Peyer's patch (tissue), 4 donors: Measurements from ENCODE around the gene SYS1. TPM values are rescaled to one million over a fixed set of nuclear protein-coding genes. Genes with fewer than 3 reads are reported as not detected.

Experiments used
- DNase-seq, 3 donors: peaks; one replicate each; pipeline ENCODE4 v3.0.0-alpha.2; 2017 to 2019
- H3K27ac ChIP-seq, 4 donors: fragments of 200-600 bp; sonication (generic); one replicate each; pipeline ENCODE4 v1.5.1; 2016 to 2019
- H3K27me3 ChIP-seq, 2 donors: fragments of 200-600 bp; sonication (generic); one replicate each; pipeline ENCODE4 v1.5.1; 2019
- H3K36me3 ChIP-seq, 3 donors: fragments of 200-600 bp; sonication (generic); one replicate each; pipeline ENCODE4 v1.5.1; 2016 to 2019
- H3K4me1 ChIP-seq, 4 donors: fragments of 200-600 bp; sonication (generic); one replicate each; pipeline ENCODE4 v1.5.1; 2016 to 2019
- H3K4me3 ChIP-seq, 4 donors: fragments of 200-600 bp; sonication (generic); 1 replicate in 3 of 4; 2 replicates in 1 of 4; pipeline ENCODE4 v1.5.1; 2016 to 2019; ENCODE audit warnings: mild to moderate bottlenecking in 1 of 4
- H3K9me3 ChIP-seq, 4 donors: fragments of 200-600 bp; sonication (generic); one replicate each; pipeline ENCODE4 v1.5.1; 2016 to 2019; ENCODE audit warnings: mild to moderate bottlenecking in 1 of 4
- CTCF ChIP-seq, 6 experiments: fragments of 450-650 bp in 4 of 6; fragments of 200-600 bp in 2 of 6; sonication (generic) in 1 of 6; IDR thresholded peaks; one replicate each; pipeline ENCODE4 v1.5.1; 2017 to 2019; ENCODE audit warnings: antibody characterized with exemption in 6 of 6, mild to moderate bottlenecking in 3 of 6, moderate library complexity in 1 of 6
- POLR2A ChIP-seq, 2 donors: fragments of 450-650 bp; IDR thresholded peaks; one replicate each; pipeline ENCODE4 v1.5.1; 2017; ENCODE audit warnings: antibody characterized with exemption in 2 of 2, mild to moderate bottlenecking in 2 of 2, moderate library complexity in 2 of 2
- total RNA-seq, 4 donors: library from RNA; depleted of rRNA; stranded (reverse); fragments of >200 nt; gene quantifications; one replicate each; pipeline ENCODE4 v1.1.0, GENCODE V29; 2016

The SYS1 gene
- total RNA-seq, 4 donors from 2014 or later = 23.1 to 62.2 (median 46.9) TPM

GRCh38 chr20:45374101-45374467 lies 11.1 kb downstream of the SYS1 start:
- H3K9me3 ChIP-seq = no peaks in the 10 kb centered on the region
- H3K4me1 ChIP-seq = peaks cover 0 to 12% (median 9%) of the 10 kb centered on the region in 4 donors
- H3K27me3 ChIP-seq = no peaks in the 10 kb centered on the region
- peak overlapping the region; percentile 54 to 82 (median 80) for H3K27ac ChIP-seq
- TF ChIP-seq POLR2A (IDR thresholded peaks at IDR 0.05) (no peak), CTCF (IDR thresholded peaks at IDR 0.05) (no peak)
- H3K36me3 ChIP-seq = peaks cover 0 to 4% (median 0%) of the 10 kb centered on the region in 3 donors
- H3K4me3 ChIP-seq = peak overlapping the region; percentile 37 to 58 (median 47)
- no peak for DNase-seq

DNA sequence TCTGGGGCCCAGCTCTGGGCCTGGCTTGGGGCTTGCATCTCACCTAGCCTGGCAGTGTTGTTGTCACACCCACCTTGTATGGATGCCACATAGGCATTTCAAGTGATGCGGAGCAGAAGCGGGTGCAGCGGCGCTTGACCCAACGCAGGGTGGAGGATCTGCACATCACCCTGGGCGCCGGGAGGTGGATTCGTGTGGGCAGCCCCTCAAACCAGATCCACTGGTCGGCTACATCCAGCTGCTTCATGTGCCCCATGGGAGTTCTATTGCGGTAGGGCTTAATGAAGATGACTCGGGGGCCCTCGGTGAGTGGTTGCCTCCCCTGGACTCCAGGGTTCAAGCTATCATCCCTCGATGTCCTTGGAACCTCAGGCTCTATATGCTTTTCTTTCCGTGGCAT lies 12.0 kb downstream of the SYS1 start:
- Histone ChIP-seq H3K27me3 (no peaks in the 10 kb centered on the region), H3K4me3 (no peak overlapping the region), H3K36me3 (peaks cover 0 to 4% (median 0%) of the 10 kb centered on the region in 3 donors), H3K27ac (no peak overlapping the region), H3K4me1 (peaks cover 0 to 12% (median 8%) of the 10 kb centered on the region in 4 donors), H3K9me3 (no peaks in the 10 kb centered on the region)
- no peak for TF ChIP-seq POLR2A (IDR thresholded peaks at IDR 0.05)
- TF ChIP-seq CTCF (IDR thresholded peaks at IDR 0.05) = no peak
- DNase-seq = no peak

- Histone ChIP-seq H3K27me3 (no peaks in the 10 kb centered on the region), H3K27ac (no peak overlapping the region), H3K36me3 (peaks cover 0 to 4% (median 0%) of the 10 kb centered on the region in 3 donors), H3K4me3 (no peak overlapping the region), H3K4me1 (peaks cover 0 to 10% (median 8%) of the 10 kb centered on the region in 4 donors), H3K9me3 (no peaks in the 10 kb centered on the region)
- no peak for TF ChIP-seq POLR2A (IDR thresholded peaks at IDR 0.05)
- no peak for TF ChIP-seq CTCF (IDR thresholded peaks at IDR 0.05)
- DNase-seq = no peak
Observed at GRCh38 chr20:45377269-45377668, 14.3 kb downstream of the SYS1 start.

DNA sequence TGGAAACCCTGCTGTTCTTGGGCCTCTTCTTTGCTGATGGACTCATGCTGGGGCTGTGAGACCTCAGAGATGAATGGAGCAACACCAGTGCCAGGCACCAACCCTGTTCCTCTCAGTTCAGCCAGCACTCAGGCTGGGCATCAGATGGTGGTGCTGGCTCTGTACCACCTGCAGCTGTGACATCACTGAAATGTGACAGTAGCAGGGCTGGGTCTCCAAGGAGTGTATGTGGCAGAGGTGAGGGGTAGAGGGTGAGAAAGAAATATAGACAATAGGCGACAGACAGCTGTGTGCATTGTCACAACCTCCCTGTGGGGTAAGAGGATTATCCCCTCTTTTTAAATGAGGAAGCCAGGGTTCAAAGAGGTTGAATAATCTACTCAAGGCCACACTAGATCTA lies 15.2 kb downstream of the SYS1 start, which contains the start of gene TP53TG5:
TSS of gene TP53TG5 (minus strand) at position 135 of the 400 bp plus-strand sequence. CDS start at position 46, 89 bp downstream.
- TF ChIP-seq CTCF (IDR thresholded peaks at IDR 0.05) (no peak), POLR2A (IDR thresholded peaks at IDR 0.05) (no peak)
- Histone ChIP-seq H3K27me3 (no peaks in the 10 kb centered on the region), H3K36me3 (peaks cover 0 to 4% (median 0%) of the 10 kb centered on the region in 3 donors), H3K4me1 (peaks cover 0 to 3% (median 2%) of the 10 kb centered on the region in 4 donors), H3K27ac (no peak within 1 kb of the TSS), H3K9me3 (no peaks in the 10 kb centered on the region), H3K4me3 (no peak within 1 kb of the TSS)
- no peak for DNase-seq

GRCh38 chr20:45387274-45387673 lies 24.3 kb downstream of the SYS1 start:
- no peak for DNase-seq
- TF ChIP-seq POLR2A (IDR thresholded peaks at IDR 0.05) = no peak
- TF ChIP-seq CTCF (IDR thresholded peaks at IDR 0.05) = no peak

GRCh38 chr20:45390931-45391330 lies 28.0 kb downstream of the SYS1 start:
- Histone ChIP-seq H3K36me3 (no peaks in the 10 kb centered on the region), H3K4me3 (no peak overlapping the region), H3K27me3 (no peaks in the 10 kb centered on the region), H3K27ac (no peak overlapping the region), H3K9me3 (no peaks in the 10 kb centered on the region), H3K4me1 (no peaks in the 10 kb centered on the region)
- no peak for TF ChIP-seq POLR2A (IDR thresholded peaks at IDR 0.05)
- no peak for TF ChIP-seq CTCF (IDR thresholded peaks at IDR 0.05)
- no peak for DNase-seq

More at GRCh38 chr20:45387274-45387673, 24.3 kb downstream of the SYS1 start:
- Histone ChIP-seq H3K9me3 (no peaks in the 10 kb centered on the region), H3K36me3 (no peaks in the 10 kb centered on the region), H3K4me1 (no peaks in the 10 kb centered on the region), H3K4me3 (no peak overlapping the region), H3K27me3 (no peaks in the 10 kb centered on the region), H3K27ac (no peak overlapping the region)
